HepG2 (cell line): Measurements from ENCODE around the gene VAPA. TPM values are rescaled to one million over a fixed set of nuclear protein-coding genes. Genes with fewer than 3 reads are reported as not detected.

Experiments used
- ATAD3A ChIP-seq: sonication (generic); formaldehyde crosslinking; IDR thresholded peaks from 2 replicates; pipeline ENCODE4 v1.4.0; 2020; ENCODE audit warnings: missing genetic modification reagents
- CREM ChIP-seq, 2 experiments: sonication (generic) in 1 of 2; formaldehyde crosslinking in 1 of 2; IDR thresholded peaks; 2 replicates each; pipeline versions ENCODE4 v1.4.0 to v1.6.1; 2016 to 2020; ENCODE audit warnings: antibody characterized with exemption in 1 of 2, mild to moderate bottlenecking in 1 of 2, missing genetic modification reagents in 1 of 2
- FOXP1 ChIP-seq, 2 experiments: fragments of 450-650 bp in 1 of 2; IDR thresholded peaks; 2 replicates each; pipeline ENCODE4 v1.6.1; 2017 to 2018; ENCODE audit warnings: antibody characterized with exemption in 1 of 2
- IKZF4 ChIP-seq: sonication (generic); formaldehyde crosslinking; IDR thresholded peaks from 2 replicates; pipeline ENCODE4 v1.5.1; 2020; ENCODE audit warnings: borderline replicate concordance, mild to moderate bottlenecking, low read depth, missing genetic modification reagents; ENCODE audit errors: not compliant biosample characterization
- MTF2 ChIP-seq: sonication (generic); formaldehyde crosslinking; IDR thresholded peaks from 2 replicates; pipeline ENCODE4 v1.5.0; 2020; ENCODE audit warnings: missing genetic modification reagents, borderline replicate concordance
- ONECUT2 ChIP-seq: sonication (generic); formaldehyde crosslinking; IDR thresholded peaks from 2 replicates; pipeline ENCODE4 v1.4.0; 2020; ENCODE audit warnings: missing genetic modification reagents
- SALL2 ChIP-seq: sonication (generic); formaldehyde crosslinking; IDR thresholded peaks from 2 replicates; pipeline ENCODE4 v1.8.1; 2023; ENCODE audit warnings: mild to moderate bottlenecking, missing genetic modification reagents, inconsistent platforms
- SOX6 ChIP-seq, 2 experiments: fragments of 450-650 bp in 1 of 2; sonication (generic) in 1 of 2; formaldehyde crosslinking in 1 of 2; IDR thresholded peaks; 2 replicates each; pipeline versions ENCODE4 v1.4.0 to v1.6.1; 2017 to 2020; ENCODE audit warnings: antibody characterized with exemption in 1 of 2, mild to moderate bottlenecking in 1 of 2, missing genetic modification reagents in 1 of 2
- ZNF329 ChIP-seq: sonication (generic); formaldehyde crosslinking; IDR thresholded peaks from 2 replicates; pipeline ENCODE4 v1.9.0; 2021; ENCODE audit warnings: low read depth, mild to moderate bottlenecking, missing genetic modification reagents
- ZNF354B ChIP-seq: sonication (generic); formaldehyde crosslinking; IDR thresholded peaks from 2 replicates; pipeline ENCODE4 v1.8.0; 2022; ENCODE audit warnings: mild to moderate bottlenecking, missing genetic modification reagents
- ZNF558 ChIP-seq: sonication (generic); formaldehyde crosslinking; IDR thresholded peaks from 2 replicates; pipeline ENCODE4 v1.9.0; 2022; ENCODE audit warnings: mild to moderate bottlenecking, missing genetic modification reagents, borderline replicate concordance
- ZNF878 ChIP-seq: sonication (generic); formaldehyde crosslinking; IDR thresholded peaks from 2 replicates; pipeline ENCODE4 v1.8.1; 2023; ENCODE audit warnings: mild to moderate bottlenecking, missing genetic modification reagents, moderate library complexity
- polyA plus RNA-seq, 8 experiments: library from polyadenylated mRNA; depleted of rRNA in 3 of 8; stranded (reverse) in 7 of 8; unstranded in 1 of 8; fragments of >200 nt; fragmentation: Illumina TruSeq in 4 of 8; extraction: Trizol in 4 of 8; gene quantifications; 2 replicates each; pipeline versions ENCODE4 v1.2.1 to v1.2.3, GENCODE V29; 2011 to 2016; ENCODE audit warnings: low read depth in 4 of 8, missing spikeins in 1 of 8, mixed read lengths in 1 of 8; ENCODE audit not compliant: insufficient read depth in 1 of 8
- total RNA-seq, 5 experiments: library from RNA; depleted of rRNA; stranded (reverse); fragments of >200 nt; fragmentation: Illumina TruSeq; extraction: Trizol; gene quantifications; 2 replicates each; pipeline ENCODE4 v1.2.3, GENCODE V29; 2016; ENCODE audit warnings: low read depth in 1 of 5
- TF ChIP-seq, protein P1 (sequence below), 2 experiments: fragments of 450-650 bp in 1 of 2; sonication (generic) in 1 of 2; formaldehyde crosslinking in 1 of 2; IDR thresholded peaks; 2 replicates each; pipeline versions ENCODE4 v1.6.1 to v1.8.0; 2016 to 2022; ENCODE audit warnings: antibody characterized with exemption in 1 of 2, mild to moderate bottlenecking in 1 of 2, missing genetic modification reagents in 1 of 2
- TF ChIP-seq, protein P2 (sequence below): sonication (generic); formaldehyde crosslinking; IDR thresholded peaks from 2 replicates; pipeline ENCODE4 v1.5.0; 2020; ENCODE audit warnings: mild to moderate bottlenecking, missing genetic modification reagents, moderate library complexity
- TF ChIP-seq, protein P3 (sequence below): sonication (generic); formaldehyde crosslinking; IDR thresholded peaks from 2 replicates; pipeline ENCODE4 v1.9.0; 2021; ENCODE audit warnings: missing genetic modification reagents, borderline replicate concordance

The VAPA gene
- total and polyA plus RNA-seq, 2 of the 13 experiments (the other 11 are each of a cell fraction or from before 2014, with no cell fraction given) = 167 to 294 TPM

DNA sequence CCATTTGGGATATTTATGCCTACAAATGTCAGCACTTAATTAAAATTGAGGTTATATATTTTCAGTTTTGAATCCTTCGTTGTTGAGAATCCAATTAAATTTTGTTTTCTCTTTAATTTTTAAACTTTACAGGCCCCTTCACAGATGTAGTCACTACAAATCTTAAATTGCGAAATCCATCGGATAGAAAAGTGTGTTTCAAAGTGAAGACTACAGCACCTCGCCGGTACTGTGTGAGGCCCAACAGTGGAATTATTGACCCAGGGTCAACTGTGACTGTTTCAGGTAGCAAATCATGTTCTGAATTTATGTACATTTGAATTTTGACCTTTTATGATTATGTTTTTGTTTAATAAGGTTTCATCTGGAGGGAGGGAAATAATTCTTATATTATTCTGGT, 17.9 kb downstream of the VAPA start (continued):
- TF ChIP-seq, protein P1, sequence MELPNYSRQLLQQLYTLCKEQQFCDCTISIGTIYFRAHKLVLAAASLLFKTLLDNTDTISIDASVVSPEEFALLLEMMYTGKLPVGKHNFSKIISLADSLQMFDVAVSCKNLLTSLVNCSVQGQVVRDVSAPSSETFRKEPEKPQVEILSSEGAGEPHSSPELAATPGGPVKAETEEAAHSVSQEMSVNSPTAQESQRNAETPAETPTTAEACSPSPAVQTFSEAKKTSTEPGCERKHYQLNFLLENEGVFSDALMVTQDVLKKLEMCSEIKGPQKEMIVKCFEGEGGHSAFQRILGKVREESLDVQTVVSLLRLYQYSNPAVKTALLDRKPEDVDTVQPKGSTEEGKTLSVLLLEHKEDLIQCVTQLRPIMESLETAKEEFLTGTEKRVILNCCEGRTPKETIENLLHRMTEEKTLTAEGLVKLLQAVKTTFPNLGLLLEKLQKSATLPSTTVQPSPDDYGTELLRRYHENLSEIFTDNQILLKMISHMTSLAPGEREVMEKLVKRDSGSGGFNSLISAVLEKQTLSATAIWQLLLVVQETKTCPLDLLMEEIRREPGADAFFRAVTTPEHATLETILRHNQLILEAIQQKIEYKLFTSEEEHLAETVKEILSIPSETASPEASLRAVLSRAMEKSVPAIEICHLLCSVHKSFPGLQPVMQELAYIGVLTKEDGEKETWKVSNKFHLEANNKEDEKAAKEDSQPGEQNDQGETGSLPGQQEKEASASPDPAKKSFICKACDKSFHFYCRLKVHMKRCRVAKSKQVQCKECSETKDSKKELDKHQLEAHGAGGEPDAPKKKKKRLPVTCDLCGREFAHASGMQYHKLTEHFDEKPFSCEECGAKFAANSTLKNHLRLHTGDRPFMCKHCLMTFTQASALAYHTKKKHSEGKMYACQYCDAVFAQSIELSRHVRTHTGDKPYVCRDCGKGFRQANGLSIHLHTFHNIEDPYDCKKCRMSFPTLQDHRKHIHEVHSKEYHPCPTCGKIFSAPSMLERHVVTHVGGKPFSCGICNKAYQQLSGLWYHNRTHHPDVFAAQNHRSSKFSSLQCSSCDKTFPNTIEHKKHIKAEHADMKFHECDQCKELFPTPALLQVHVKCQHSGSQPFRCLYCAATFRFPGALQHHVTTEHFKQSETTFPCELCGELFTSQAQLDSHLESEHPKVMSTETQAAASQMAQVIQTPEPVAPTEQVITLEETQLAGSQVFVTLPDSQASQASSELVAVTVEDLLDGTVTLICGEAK (IDR thresholded peaks at IDR 0.05) = no peak
- TF ChIP-seq, protein P1 (CRISPR knock-in tag; IDR thresholded peaks at IDR 0.05) = no peak
- TF ChIP-seq ZNF354B (CRISPR knock-in tag) (no peak), SALL2 (CRISPR knock-in tag) (no peak), SOX6 (IDR thresholded peaks at IDR 0.05) (no peak), SOX6 (CRISPR knock-in tag; IDR thresholded peaks at IDR 0.05) (peak; percentile 10; the same call in 1 of the 2 replicates), ONECUT2 (no peak), FOXP1 (IDR thresholded peaks at IDR 0.05) (no peak), FOXP1 (CRISPR knock-in tag; IDR thresholded peaks at IDR 0.05) (0 out of 2 replicates have a peak, but pooled peaks have one; percentile 34), ATAD3A (no peak), CREM (IDR thresholded peaks at IDR 0.05) (0 out of 2 replicates have a peak, but pooled peaks have one; percentile 27), CREM (CRISPR knock-in tag; IDR thresholded peaks at IDR 0.05) (no peak), IKZF4 (CRISPR knock-in tag) (no peak), ZNF329 (CRISPR knock-in tag) (no peak), ZNF878 (no peak), MTF2 (no peak), ZNF558 (CRISPR knock-in tag) (no peak)
- TF ChIP-seq, protein P2, sequence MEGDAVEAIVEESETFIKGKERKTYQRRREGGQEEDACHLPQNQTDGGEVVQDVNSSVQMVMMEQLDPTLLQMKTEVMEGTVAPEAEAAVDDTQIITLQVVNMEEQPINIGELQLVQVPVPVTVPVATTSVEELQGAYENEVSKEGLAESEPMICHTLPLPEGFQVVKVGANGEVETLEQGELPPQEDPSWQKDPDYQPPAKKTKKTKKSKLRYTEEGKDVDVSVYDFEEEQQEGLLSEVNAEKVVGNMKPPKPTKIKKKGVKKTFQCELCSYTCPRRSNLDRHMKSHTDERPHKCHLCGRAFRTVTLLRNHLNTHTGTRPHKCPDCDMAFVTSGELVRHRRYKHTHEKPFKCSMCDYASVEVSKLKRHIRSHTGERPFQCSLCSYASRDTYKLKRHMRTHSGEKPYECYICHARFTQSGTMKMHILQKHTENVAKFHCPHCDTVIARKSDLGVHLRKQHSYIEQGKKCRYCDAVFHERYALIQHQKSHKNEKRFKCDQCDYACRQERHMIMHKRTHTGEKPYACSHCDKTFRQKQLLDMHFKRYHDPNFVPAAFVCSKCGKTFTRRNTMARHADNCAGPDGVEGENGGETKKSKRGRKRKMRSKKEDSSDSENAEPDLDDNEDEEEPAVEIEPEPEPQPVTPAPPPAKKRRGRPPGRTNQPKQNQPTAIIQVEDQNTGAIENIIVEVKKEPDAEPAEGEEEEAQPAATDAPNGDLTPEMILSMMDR (CRISPR knock-in tag) = no peak
- TF ChIP-seq, protein P3, sequence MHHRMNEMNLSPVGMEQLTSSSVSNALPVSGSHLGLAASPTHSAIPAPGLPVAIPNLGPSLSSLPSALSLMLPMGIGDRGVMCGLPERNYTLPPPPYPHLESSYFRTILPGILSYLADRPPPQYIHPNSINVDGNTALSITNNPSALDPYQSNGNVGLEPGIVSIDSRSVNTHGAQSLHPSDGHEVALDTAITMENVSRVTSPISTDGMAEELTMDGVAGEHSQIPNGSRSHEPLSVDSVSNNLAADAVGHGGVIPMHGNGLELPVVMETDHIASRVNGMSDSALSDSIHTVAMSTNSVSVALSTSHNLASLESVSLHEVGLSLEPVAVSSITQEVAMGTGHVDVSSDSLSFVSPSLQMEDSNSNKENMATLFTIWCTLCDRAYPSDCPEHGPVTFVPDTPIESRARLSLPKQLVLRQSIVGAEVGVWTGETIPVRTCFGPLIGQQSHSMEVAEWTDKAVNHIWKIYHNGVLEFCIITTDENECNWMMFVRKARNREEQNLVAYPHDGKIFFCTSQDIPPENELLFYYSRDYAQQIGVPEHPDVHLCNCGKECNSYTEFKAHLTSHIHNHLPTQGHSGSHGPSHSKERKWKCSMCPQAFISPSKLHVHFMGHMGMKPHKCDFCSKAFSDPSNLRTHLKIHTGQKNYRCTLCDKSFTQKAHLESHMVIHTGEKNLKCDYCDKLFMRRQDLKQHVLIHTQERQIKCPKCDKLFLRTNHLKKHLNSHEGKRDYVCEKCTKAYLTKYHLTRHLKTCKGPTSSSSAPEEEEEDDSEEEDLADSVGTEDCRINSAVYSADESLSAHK = no peak
